HUDEP-2 (cell line): ENCODE data around the gene MXRA7.
"Not testable (repeated sequence)": the region's sequence is repeated elsewhere in the genome, so short reads cannot be mapped to it uniquely, and the experiment has no call there.

ENCODE experiments used
- DNase-seq, 76 experiments: peaks; one replicate each; lab custom pipeline; 2025; ENCODE audit not compliant: unreplicated experiment in 76 of 76; lab: John Stamatoyannopoulos, UW

MXRA7 gene

GRCh38 chr17:76700270-76700616 is 10.5 kb downstream of the MXRA7 start:
- DNase-seq: no peak

GRCh38 chr17:76698466-76698977 is 12.2 kb downstream of the MXRA7 start:
- not testable (repeated sequence) for DNase-seq

DNA sequence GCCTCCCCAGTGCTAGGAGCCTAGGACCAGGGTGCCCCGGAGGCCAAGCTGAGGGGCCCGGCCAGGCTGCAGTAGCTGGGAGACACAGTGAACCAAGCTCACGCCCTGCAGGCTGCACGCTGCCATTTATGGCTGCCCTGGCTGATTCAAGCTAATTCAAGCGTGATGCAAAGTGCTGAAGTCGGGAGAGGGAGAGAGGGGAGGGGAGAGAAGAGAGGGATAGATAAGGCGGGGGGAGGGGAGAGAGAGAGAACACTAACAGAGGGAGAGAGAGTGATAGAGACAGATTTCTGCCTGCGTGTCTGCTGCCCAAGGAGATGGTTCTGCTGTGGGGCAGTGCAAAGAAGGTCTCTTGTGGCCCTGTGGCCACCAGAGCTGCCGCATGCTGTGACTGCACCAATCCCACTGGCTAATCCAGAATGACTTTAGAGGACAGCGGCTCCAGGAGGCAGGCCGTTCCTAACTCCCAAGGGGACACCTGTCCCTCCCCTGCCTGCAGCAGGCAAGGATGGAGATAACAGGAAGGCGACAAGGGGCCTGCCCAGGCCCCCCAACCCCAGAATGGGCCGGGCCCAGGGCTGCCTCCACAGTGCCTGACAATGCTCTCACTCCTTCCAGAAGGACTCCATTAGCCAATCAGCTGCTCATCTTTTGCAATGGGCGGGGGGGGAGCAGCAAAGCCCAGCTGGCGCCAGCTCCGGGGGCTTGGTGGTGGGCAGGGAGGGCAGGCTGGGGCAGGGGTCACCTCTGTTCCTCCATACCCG is 12.9 kb downstream of the MXRA7 start:
- DNase-seq: no peak

- no peak for DNase-seq
These were observed 13.7 kb downstream of the MXRA7 start for GRCh38 chr17:76696763-76697701.

DNA sequence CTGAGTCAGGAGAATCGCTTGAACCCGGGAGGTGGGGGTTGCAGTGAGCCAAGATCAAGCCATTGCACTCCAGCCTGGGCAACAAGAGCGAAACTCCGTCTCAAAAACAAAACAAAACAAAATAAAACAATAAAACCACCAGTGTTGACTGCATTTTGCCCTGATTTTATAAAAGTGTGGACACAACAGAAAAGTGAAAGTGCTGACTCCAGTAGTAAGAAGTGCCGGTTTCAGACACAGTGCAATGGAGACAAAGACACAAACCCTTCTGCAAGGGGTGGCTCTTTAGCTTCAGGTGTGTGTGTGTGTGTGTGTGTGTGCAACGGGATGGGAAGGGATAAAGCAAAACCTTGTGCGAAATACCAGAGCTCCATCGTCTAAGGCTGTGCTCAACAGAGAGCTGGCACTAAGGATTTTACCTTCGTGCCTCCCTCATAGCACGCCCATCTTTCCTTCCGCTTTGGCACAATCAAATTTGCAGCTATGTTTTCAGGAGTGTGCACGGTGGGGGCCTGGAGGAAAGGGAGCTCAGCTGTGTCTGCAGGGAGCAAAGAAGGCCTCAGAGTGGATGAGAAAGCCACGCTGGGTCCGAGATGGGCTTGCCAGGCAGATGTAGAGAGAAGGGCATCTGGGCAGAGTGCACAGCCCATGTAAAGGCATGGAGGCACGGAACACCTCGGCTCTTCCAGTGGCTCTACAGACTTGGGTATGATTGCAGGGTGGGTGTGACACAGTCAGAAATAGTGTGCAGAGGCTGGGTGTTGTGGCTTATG is 15.5 kb downstream of the MXRA7 start:
- DNase-seq: no peak

GRCh38 chr17:76691379-76692191 is 19.2 kb downstream of the MXRA7 start:
- no peak for DNase-seq

DNA sequence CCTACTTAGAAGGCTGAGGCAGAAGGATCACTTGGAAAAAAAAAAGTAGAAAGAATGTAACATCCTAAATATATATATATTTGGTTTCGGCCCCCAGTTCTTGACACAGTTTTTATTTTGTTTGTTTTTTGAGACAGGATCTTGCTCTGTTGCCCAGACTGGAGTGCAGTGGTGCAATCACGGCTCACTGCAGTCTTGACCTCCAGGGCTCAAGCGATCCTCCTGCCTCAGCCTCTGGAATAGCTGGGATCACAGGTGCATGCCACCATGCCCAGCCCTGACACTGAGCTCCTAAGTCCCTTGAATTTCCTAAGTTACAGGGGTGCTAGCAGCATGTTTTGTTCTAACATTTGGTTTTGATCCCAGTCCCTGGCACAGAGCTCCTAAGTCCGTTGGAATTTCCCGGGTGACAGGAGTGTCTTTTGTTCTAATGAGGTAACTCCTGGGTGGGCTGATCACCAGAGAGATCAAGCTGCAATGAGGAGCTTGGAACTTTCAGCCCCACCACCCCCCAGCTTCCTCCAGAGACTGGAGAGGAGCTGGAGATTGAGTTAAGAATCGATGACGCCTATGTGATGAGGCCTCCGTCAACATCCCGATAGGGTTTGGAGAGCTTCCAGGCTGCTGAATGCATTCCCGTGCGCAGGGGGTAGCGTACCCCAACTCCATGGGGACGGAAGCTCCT is 20.0 kb downstream of the MXRA7 start:
- DNase-seq: no peak

- DNase-seq: no peak
These were observed 20.9 kb downstream of the MXRA7 start for GRCh38 chr17:76689859-76690258.

DNA sequence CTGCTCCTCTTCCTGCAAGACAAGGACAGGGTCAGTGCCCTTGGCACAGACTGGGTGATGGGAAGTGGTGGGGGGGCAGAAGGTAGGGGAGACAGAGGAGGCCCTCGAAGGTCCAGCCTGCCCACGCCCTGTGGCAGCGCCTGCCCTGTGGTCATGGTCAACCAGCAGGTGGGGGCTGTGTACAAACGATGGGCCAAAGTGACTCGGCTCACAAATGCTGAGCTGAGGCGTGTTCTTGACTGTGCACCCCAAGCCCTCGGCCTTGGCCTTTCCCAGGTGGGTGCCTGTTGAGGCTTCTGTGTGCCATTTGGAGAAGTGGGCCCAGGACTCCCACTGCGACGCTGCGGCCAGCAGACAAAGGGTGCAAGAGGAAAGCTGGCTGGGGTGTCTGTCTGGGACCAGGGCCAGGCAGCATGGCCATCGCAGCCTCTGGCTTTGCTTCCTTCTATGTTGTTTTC is 22.6 kb downstream of the MXRA7 start:
- no peak for DNase-seq

- no peak for DNase-seq
These were observed 23.2 kb downstream of the MXRA7 start for GRCh38 chr17:76687298-76688164.

- no peak for DNase-seq
These were observed 24.0 kb downstream of the MXRA7 start for GRCh38 chr17:76686538-76687297.

GRCh38 chr17:76685846-76686245 is 24.9 kb downstream of the MXRA7 start:
- no peak for DNase-seq

- DNase-seq: no peak
These were observed 25.4 kb downstream of the MXRA7 start for GRCh38 chr17:76685366-76685765.

GRCh38 chr17:76684756-76685155 is 26.0 kb downstream of the MXRA7 start:
- no peak for DNase-seq

GRCh38 chr17:76683921-76684745 is 26.6 kb downstream of the MXRA7 start:
- no peak for DNase-seq

DNA sequence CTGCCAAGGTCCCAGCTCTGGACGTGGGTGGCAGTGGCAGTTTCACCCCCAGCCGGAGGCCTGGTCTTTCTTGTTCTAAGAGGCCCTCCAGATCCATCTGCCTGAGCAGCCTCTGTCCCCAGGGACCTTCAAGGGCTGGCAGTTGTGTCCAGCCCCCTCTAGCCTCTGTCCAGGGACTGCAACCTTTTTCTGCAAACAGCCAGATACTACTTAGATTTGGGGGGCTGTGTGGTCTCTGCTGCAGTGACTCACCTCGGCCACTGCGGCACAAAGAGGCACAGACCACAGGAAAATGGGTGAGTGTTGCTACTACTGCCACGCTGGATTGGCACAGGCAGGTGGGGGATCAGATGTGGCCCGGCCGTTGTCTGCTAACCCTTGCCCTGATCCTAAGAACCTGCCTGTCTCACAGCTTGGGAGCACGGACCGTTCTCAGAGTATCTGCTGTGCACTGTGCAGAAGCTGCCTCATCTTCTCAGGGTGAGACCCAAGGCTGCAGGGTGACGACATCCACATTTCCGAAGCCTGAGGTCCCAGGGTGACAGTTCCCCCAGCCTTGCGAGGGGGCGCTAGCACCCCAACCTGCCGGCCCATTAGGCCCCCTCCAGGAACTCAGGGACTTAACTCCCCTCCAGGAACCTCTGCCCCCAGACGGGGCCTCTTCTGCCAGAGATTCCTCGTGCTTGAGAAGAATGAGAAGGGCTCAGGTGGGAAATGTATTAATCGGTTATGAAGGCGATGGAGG is 27.6 kb downstream of the MXRA7 start:
- no peak for DNase-seq
